Effector CD8-positive, alpha-beta T cell (primary cell): ENCODE data around the gene NAT8L.

Source experiments
- DNase-seq: peaks from one replicate; lab custom pipeline; 2025; lab: John Stamatoyannopoulos, UW

Gene NAT8L

DNA sequence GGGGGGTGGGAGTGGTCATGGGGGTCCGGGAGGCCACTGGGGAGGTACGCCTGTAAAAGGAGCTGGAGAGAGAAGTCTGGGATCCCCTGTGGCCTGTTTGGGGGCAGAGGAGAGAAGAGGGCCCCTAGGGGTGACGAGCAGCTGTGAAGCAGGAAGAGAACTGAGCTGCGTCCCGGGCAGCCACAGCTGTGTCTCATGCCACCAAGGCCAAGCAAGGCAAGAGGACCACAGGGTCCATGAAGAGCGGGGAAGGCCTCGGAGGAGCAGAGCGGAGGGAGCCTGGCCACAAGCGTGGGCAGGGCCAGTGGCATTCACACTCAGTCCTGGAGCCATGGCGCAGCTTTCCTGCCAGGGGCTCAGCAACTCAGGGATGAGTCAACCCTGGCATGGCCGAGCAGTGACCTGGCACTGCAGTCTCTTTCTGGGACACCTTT, 13.6 kb upstream of the NAT8L start:
- no peak for DNase-seq

DNA sequence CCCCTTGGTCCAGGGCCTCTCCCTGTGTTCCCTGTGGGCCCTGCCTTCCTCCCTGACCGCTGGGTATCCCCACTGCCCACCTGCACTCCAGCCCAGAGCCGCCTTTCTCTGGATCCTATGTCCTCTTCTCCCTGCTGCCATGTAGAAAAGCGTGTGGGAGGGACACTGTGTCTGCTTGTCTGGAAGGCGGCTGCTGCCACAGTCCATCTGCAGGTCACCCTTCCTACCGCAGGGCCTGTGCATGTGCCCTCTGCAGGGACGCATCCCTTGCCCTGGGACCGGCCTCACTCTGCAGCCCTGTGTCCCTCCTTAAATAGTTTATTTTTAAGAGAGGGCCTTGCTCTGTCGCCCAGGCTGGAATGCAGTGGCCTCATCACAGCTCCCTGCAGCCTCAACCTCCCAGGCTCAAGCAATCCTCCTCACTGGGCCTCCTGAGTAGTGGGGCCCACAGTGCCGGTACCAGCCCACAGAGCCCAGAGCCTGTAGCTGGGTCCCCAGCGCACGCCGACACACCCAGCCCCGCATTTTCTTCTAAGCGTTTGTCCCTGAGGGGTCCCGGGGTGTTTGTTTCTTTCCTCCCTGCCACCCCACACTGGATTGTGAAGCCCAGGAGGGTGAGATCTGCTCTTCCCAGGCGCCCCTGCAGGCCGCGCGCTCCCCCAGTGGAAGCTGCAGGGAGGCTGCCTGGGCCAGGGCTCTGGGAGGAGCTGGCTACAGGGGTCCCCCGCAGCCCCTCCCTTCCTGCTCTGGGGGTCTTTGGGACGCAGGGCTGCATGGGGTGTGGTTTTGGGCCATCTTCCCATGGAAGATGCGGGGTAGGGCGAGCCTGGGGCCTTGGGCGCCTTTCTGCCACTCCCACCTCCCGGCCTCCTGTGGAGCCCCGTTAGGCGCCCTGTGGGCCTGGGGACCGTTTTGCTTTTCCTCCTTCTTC, 12.8 kb upstream of the NAT8L start:
- DNase-seq, result no peak

DNA sequence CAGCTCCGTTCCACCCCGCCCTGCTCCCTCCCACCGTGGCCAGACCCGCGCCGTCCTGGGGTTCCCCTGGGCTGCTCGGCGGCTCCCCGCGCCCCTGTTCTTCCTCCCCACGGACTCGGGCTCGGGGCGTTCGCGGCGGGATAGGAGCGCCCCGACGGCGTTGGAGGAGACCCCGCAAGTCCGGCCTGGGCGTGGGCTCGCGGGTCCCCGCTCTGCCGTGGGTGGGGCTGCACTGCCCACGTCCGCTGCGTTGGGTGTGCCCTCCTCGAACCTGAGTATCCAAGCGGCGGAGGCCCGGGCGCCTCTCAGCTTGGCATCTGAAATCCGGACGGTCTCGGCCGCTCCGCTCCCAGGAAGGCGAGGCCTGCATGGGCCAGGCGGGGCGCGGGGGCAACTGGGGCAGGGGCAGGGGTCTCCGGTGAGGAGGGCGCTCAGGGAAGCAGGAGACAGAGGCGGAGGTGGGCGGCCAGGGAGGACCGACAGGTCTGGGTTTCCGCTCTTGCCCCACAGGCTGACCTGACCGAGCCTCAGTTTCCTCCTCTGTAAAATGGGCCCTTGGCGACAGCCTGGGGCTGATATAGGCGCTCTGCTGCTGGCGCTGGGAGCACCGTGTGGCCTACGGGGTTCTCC, 12.0 kb upstream of the NAT8L start:
- DNase-seq, result no peak

DNA sequence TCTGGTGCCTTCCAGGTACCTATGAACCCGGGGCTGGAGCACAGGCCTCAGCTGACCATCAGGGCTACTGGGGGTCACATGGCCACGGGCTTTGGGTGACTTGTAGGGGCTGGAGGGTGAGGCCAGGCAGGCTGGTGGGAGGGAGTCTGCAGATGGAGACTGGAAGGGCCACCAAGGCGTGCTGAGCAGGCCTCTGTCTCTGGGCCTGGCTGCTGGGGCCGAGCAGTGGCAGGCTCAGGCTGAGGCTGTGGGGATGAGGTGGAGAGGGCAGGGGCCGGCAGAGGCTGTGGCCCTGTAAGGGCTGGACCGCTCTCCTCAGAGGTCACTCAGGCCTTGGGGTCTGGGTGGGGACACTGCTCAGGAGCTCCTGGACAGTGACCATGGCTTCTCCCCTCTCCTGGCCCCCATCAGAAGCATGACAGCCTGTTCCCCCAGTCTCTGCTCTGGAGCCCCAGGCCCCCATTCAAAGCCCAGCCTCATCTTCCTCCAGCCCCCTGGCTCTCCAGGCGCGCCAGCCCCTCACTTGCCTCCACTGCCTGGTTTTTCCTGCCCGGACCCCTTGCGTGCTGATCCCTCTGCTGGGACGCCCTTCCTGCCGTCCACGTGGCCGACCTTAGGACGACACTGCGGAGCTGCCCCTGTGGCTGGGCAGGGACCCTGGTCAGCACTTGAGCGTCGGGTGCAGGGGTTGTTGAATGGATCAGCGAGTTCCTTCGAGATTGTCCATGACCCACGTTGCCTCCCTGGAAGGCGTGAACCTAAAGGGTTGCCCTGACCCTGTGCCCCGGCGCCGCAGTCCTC, 11.1 kb upstream of the NAT8L start:
- no peak for DNase-seq

DNA sequence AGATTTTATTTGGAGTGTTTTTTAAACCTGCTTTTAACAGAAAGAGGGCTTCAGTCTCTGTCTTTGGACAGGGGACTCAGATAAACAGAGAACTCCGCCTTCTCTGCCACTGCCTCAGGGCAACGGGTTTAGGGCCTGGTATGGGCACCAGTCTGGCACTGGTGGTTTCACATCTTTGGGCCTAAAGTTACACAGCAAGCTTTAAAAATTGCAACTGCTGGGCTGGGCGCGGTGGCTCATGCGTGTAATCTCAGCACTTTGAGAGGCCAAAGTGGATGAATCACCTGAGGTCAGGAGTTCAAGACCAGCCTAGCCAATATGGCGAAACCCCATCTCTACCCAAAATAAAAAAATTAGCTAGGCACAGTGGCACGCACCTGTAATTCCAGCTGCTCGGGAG, 10.3 kb upstream of the NAT8L start:
- DNase-seq, result no peak

DNA sequence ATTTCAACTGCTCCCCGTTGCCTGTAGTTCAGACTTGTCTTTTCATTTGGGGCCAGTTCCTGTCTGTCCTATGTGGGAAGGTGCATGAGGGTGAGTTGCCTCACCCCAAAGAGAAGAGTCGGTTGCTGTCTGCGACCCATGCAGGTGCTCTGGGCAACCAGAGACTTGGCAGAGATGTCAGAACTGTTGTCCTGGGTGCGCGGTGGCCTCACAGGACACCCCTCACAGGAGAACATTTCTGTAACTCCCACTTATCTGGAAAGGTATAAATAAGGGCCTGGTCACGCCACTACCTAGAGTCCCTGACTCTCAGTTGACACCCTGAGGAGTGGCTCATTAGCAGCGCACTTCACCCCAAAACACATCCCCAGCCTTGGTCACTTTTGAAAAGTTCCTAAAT, 9.7 kb upstream of the NAT8L start:
- DNase-seq, result no peak

DNA sequence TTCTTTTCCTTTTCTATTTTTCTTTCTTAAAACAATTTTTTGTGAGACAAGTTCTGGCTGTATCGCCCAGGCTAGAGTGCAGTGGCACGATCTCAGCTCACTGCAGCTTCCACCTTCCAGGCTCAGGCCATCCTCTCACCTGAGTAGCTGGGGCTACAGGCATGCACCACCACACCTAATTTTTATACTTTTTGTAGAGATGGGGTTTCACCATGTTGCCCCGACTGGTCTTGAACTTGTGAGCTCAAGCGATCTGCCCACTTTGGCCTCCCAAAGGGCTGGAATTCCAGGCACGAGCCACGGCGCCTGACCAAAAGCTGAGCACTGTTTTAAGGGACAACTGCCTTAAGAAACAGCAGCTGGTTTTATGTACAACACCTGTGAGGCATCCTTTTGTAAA, 9.3 kb upstream of the NAT8L start:
- no peak for DNase-seq

DNA sequence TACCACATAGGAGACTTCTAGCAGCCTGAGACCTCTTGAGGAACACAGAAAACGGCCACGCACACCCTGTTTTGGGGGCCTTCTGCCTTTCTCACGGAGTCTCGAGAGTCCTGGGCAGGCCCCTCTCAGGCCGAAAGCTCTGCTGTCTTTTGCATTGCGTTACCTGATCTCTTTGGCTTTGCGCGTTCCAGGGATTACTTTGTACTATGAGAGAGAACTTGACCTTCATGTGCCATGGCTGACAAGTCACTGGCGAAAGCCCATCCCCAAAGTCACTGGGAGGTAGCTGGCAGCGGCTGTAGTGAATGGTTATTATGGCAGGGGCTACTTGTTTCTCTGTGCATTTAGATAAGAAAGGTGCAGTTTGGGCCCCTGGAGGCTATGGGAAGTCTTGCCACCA, 8.0 kb upstream of the NAT8L start:
- no peak for DNase-seq

DNA sequence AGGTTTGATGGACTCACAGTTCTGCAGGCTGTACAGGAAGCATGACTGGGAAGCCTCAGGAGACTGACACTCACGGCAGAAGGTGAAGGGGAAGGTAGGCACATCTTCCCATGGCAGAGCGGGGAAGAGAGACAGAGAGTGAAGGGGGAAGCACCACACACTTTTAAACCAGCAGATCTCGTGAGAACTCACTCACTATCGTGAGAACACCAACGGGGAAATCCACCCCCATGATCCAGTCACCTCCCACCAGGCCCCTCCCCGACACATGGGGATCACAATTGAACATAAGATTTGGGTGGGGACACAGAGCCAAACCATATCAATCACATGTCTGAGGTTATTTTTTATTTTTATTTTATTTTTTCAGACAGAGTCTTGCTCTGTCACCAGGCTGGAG, 4.9 kb upstream of the NAT8L start:
- DNase-seq, result no peak

DNA sequence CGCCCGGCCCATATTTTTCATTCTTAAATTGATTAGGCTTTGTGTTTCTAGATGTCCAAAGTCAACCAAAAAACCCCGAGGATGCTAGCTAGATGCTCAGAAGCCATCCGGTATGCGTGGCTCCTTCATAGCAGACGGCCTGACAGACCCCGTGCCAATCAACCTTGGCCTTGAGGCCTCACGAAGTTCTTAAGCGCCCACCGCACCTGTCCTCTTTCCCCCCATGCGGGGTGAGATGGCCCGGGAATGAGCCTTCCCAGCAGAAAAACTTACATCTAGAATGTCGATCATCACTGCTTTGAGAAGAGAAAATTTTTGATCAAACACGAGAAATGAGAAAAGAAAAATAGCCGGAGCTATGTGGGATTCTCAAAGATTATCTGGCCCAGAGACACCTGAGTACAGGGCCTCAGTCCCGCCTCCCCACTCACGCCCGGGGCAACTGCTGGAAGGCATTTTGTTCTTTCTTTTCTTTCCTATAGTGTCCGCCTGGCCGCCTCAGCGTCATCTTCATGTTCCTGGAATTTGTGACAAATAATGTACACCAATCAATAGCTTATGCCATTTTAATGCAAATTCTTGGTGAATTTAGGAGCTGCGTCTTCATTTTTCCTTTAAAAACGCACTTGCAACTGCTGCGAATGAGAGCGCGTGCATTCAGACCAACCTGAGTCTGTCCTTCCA, 1.6 kb upstream of the NAT8L start:
- DNase-seq, result no peak

DNA sequence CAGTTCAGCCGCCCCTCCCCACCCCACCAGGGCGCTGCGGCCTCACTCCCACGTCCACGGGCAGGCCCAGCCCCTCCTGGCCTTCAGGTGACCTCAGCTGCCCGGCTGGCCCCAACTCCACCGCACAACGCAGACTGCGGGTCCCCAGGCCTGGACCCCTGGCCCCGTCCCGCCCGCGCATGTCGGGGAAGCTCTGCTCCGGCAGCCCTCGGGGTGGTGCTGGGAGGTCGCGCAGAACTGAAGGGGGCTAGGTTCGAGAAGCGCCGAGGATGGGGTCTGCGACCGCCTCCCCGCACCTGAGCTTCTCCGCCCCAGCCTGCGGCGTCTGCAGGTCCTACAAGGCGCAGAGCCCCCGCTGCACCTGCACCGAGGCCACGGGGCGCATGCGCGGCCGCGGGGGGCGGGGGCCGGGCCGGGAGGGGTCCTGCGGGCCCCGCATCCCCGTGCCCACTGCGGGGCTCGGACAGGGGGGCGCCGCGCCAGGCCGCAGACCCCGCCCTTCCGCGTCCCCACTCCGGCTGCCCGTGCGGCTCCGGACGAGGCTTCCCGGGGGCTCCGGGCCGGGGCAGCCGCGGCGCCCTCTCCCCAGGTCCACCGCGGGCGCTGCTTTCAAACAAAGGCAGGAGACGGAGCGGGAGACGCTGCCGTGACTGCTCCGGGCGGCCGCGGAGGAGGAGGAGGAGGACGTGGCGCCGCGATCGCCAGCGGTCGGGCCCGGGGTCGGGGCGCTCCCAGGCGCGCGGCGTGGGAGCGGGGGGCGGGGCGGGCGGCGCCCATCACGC, 672 bp upstream of the NAT8L start:
- DNase-seq, result no peak

DNA sequence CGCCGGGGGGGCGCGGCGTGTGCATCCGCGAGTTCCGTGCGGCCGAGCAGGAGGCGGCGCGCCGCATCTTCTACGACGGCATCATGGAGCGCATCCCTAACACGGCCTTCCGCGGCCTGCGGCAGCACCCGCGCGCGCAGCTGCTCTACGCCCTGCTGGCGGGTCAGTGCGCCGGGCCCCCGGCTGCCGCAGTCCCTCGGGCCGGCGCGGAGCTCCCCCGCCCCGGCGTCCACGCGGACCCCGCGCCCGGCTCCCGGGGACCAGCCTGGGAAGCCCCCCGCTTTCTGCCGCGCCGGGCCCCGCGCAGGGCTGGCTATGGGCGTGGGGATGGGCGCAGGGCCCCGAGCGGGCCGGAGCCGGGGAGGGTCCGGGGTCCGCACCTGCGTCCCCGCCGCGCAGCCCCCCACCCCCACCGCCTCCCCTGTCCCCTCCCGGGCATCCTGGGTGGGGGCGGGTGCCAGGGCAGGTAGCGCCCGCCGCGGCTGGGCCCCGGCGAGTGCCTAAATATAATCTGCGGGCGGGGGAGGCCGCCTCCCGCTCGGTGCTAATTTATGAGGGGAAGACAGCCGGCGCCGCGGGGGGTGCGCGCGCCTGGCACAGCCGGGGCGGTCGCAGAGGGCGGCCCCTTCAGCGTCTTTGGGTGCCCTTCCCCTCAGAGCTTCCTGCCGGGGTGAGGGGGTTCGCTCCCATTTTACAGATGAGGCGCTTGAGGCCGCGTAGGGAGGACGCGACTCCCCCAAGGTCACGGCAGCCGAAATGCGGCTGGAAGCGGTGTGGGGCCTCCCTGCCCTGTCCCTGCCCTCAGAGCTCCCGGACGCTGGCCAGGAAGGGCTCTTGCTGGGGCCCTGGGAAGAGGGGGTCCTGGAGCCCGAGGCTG, 837 bp downstream of the NAT8L start:
- DNase-seq, result no peak

DNA sequence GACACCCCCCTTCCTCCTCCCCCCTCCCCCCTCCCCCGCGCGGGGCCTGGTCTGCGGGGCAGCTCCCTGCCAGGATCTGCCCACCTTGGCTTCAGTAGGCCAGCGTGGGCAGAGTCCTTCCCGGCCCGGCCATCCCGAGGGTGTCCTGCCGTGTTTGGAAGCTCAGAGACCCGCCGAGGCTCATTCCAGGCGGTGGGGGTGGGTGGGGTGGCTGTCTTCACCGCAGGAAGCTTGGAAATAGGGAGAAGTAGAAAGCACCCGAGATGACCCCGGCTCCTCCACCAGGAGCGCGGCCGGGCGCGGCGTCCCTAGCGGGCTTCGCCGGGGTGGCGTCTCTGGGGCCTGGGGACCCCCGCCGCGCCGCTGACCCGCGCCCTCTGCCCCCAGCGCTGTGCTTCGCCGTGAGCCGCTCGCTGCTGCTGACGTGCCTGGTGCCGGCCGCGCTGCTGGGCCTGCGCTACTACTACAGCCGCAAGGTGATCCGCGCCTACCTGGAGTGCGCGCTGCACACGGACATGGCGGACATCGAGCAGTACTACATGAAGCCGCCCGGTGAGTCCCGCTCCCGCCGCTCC, 1.6 kb downstream of the NAT8L start:
- no peak for DNase-seq

DNA sequence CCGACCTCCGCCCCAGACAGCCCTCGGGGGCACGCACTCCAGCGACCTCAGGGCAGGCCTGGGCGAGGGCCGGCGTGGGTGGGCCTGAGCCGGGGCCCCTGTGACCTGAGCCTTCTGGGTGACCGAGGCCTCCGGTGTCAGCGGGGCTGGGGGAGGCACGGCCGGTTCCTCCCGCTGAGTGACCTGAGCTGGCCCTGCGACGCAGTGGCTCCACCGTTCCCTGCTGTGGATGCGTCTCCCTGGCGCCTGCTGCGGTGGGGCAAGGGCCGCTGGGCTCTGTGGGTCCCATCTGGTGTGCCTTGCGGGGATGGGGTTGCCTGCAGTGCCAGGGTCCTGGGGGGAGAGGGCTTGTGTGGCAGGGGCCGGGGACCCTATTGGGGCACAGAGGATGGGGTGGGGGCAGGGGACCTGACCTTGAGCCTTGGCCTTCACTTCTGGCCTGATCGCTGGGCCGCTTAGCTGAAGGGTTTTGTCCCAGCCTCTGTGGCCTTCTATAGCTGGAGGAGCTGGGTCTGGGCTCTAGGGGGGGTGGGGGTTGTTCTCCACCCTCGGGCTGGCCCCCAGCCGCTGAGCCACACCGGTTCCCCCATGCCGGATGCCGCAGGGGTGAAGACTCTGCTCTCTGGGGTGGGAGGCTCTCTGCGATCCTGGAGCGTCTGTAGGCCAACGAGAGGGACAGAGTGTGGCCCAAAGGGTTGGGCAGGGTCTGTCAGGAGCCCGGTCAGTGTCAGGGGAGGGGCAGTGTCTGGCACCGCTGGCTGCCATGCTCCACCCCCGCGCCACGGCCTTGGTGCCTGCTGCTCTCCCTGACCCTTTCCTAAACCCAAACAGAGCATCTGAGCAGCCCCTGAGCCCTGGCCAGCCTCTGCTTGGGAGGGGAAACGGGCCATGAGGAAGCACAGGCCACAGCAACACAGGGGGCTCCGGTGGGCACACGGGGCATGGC, 2.3 kb downstream of the NAT8L start:
- no peak for DNase-seq

DNA sequence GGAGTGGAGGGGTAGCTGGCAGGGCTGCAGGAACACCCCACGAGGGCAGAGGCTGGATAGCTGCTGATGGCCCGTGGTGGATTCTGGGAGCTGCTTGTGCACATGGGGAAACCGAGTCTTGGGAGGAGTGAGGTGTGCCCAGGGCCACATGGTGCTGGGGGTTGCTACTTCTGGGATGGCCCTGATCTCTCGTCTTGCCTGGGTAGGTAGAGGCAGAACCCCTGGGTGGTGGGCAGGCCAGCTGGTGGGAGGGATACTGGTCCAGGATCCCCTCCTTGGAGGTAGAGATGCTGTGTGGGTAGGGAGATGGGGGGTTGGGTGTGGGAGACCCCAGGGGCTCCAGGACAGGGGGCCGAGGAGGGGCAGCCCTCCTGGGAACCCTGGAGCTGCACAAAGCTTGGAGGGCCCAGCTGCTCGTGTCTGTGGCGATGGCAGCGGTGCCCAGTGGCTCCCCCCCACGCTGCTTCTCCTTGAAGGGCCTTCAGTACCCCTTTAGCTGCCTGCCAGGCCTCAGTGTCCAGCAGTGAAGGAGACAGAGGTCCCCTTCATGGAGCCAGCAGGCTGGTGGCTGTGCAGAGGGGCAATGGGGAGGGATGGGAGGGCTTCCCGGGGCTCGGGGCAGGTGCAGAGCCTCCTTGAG, 3.2 kb downstream of the NAT8L start:
- DNase-seq, result no peak

DNA sequence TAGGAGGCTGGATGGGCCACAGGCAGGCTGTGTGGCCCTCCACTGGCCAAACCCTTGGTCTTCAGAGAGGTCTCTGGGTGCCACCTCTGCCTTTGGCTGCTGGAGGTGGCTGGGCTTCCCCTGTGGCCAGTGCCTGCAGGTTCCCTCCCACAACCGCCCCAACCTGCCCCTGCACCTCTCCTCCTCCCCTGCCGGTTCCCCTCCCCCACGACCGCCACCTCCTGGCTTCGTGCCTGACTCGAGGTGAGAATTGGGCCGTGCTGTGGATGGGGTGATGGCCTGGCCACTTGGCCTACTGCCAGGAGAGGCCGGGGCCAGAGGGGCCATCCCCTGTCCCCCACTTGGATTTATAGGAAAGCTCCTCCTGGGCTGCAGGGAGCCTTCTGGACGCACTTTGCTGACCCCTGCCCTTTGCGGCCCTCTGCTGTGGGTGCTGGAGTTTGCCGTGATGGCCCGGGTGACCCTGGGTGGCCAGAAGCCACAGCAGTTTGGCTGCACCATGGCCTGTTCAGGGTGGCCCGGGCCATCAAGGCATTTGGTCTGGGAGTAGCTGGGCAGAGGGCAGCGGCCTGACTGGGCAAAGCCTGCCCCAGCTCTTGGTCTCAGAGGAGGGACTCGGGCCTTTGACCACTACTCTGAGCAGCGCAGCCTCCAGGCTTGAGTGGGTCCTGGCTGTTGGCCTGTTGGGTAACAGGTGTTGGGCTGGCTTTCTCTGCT, 3.8 kb downstream of the NAT8L start:
- no peak for DNase-seq

DNA sequence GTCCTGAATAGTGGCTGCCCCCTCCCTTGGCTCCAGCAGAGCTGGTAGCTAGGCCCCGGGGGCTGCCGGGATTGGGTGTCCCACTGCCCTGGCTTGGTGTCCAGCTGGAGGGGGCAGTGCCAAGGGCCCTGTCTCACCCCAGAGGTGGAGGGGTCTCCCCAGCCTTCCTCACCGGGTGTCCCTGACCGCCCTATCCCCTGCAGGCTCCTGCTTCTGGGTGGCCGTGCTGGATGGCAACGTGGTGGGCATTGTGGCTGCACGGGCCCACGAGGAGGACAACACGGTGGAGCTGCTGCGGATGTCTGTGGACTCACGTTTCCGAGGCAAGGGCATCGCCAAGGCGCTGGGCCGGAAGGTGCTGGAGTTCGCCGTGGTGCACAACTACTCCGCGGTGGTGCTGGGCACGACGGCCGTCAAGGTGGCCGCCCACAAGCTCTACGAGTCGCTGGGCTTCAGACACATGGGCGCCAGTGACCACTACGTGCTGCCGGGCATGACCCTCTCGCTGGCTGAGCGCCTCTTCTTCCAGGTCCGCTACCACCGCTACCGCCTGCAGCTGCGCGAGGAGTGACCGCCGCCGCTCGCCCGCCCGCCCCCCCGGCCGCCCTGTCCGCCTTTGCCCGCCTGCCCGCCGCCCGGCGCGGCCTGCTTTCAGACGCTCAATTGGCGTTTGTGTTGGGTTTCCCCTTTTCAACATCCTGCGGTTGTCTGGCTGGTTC, 4.6 kb downstream of the NAT8L start:
- no peak for DNase-seq
